Retina (tissue), 1 donor: ENCODE data around the gene TNFAIP2.
"Not testable (repeated sequence)": the region's sequence is repeated elsewhere in the genome, so short reads cannot be mapped to it uniquely, and the experiment has no call there.

ENCODE experiments used
- DNase-seq: peaks from one replicate; pipeline ENCODE4 v3.0.0-alpha.2; 2016

TNFAIP2 gene

DNA sequence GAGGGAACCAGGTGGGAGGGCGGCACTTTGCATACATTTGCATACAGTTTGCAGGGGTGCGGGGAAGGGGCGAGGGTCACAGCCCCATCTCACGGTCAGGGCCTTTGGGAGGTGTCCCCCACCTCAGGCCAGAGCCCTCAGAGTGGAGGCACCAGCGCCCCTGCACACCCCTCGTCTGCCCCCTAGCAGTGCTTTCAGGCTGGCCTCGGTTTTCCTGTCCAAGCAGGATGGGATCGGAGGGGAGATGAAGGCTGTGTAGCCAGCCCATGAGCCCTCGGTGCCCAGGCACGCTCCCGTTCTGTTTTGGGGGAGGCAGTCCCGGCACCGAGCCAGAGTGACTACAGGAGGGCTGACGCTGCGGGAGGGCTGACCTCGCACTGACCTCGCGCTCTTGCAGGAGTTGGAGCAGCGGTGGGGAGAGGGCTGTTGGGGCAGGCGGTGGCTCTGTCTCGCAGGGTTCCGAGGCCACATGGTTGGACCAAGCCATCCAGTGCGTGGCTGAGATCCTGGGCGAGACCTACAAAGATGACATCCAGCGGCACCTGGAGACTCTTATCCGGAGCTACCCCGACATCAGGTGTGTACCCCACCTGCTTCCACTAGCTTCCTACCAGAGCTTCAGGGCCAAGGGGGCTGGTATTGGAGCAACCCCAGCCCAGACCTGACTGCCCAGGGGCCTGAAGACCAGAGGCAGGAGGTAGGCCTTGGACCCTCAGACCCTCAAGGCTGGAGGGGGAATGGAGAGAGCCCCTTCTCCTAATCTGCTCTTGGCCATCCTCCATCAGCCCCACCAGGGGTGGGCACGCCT, 15.1 kb upstream of the TNFAIP2 start:
- DNase-seq, result peak; percentile 38

DNA sequence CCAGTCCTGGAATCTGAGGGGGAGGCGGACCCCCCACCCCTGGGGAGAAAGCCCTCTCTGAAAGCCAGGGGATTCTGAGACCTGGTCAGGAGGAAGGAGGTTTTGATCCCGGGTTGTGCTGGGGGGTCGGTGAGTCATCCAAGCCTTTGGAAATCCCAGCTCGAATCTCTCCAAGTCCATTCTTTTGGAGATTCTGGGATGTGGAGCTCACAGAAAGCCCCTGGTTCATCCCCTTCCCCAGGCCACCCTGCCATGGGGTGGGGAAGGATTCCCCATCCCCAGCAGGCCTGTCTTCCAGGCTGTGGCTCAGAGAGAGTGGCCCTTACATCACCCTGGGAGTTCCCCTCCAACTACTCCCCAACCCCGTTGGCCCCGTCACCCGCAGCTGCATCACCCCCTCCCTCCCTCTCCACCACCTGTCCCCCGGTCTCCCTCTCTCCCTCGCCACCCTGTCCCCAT, 14.5 kb upstream of the TNFAIP2 start:
- DNase-seq, result no peak

DNA sequence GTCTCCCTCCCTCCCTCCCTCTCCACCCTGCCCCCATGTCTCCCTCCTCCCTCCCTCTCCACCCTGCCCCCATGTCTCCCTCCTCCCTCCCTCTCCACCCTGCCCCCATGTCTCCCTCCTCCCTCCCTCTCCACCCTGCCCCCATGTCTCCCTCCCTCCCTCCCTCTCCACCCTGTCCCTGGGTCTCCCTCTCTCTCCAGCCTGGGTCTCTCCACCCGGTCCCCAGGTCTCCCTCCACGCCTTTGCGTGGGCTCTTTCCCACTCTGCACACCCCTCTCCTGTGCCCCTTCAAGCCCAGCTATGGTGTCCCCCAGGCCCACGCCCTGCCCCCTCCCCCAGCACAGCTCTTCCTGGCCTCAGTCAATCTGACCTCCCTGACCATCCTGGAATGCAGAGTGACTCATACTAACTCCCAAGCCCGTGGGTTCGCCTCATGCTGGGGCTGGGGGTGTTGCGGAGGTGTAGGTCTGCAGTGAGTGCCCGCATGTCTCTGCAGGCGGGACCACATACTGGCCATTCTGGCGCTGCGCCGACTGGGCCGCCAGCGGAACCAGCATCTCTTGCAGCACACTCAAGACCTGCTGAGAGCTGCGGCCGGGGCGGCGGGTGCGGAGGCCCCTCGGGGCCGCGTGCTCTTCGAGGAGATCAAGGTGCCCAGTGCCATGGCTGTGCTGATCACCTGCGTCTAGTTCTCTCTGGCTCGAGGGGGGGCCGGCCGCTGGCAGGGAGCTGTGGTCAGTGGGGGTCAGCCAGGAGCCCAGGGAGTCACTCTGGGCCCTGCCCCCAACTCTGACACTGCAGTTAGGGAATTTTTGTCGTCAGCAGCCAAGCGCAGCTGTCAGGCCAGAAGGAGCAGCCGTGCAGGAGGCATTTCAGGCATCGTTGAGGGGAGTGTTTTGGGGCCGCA, 13.5 kb upstream of the TNFAIP2 start:
- DNase-seq, result peak; percentile 58

DNA sequence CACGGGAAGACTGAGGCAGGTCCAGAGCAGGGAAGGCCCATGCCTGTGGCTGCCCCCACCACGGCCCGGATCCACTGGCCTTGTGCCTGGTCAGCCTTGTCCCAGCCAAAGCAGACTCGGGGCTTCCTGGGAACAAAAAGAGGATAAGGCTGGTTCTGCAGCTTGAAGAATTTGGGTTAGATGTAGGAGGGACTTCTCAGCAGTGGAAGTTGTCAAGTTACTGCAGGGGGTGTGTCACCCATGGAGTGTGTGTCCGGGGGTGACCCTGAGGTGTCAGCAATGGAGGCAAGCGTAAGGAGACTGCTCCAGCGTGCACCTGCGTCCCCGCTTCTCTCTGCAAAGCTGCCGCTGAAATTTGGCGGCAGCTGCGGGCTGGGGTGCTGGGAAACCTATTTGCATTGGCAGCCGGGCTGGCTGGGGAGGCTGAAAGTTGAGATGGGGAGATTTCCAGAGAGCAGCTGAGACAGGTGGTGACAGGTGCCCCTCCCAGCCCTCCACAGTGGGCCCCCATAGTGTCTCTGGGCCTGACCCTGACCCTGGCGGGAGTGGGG, 12.5 kb upstream of the TNFAIP2 start:
- DNase-seq, result no peak

DNA sequence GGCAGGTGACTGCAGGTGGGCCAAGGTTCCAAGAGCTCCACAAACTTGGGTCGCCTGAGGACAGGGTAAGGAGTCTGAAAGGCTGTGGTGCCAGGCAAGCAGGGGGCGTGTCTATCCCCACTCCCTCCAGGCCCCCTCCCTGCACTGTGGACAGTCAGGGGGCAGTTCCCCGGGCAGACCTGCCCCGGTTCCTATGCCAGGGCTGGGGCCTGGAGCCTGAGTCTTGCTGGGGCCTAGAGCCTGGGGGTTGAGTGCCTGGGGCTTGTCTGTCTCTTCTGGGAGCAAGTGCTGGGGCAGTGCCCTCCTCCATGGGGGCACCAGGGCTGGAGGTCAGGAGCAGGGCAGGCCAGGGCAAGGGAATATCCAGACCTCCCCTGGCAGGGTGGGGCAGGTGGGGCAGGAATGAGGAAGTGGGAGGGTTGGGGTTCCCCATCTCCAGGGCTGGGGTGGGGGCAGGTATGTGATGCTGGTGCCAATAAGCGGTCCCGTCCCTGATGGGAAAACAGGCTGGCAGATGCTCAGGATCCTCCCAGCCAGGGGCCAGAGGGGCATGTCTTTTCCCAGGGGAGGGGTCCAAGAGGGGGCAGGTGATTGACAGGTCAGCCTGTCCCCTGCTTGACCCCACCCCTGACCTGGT, 11.9 kb upstream of the TNFAIP2 start:
- no peak for DNase-seq

DNA sequence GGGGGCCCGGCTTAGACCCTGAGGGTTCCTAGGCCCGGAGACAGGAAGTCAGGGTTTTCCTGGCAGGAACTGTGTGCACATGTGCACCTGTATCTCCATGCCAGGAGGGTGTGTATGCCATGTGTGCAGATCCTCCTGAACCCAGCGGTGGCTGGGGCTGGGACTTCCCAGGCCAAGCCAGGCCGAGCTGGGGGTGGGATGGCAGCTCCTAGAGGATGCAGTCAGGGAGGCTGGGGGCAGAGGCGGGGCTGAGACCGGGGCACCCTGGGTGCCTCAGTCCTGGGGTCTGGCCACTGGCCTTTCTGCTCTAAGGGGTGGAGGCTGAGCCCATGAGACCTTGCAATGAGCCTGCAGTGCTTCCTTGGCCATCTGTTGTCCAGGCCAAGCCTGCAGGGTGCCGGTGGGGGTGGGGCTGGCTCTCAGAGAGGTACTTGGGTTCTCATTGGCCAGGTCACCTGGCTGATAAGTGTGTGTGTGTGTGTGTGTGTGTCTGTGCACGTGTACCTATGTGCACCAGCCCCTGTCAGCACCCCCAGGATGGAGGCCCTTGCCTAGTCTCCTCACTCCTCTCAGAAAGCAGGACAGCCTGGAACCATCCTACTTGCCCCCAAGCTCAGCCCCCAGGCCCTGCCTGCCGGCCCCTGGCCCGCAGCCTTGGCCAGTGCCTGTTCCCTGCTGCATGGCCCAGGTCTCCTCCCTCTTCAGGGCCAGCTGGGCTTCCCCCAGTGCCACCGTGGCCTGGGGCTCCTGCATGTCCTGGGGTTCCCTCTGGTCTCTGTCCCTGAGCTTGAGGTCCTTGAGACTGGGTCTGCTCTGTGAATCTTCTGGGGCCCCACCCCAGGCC, 10.6 kb upstream of the TNFAIP2 start:
- DNase-seq, result no peak

DNA sequence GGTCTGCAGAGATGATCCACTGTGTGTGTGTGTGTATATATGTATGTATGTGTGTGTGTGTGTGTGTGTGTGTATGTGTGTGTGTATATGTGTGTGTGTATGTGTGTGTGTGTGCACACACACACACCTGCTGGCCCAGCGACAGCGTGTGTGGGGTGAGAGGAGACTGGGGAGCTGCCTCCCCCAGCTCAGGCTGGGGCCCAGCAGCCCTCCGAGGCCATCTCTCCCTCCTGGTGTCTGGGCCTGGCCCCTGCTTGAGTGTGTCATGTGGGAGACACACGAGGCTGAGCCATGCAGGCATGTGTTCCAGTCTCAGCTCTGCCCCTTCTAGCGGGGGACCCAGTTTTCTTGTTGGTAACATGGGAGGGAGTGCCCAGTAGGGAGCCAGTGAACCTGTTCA, 10.0 kb upstream of the TNFAIP2 start:
- no peak for DNase-seq

DNA sequence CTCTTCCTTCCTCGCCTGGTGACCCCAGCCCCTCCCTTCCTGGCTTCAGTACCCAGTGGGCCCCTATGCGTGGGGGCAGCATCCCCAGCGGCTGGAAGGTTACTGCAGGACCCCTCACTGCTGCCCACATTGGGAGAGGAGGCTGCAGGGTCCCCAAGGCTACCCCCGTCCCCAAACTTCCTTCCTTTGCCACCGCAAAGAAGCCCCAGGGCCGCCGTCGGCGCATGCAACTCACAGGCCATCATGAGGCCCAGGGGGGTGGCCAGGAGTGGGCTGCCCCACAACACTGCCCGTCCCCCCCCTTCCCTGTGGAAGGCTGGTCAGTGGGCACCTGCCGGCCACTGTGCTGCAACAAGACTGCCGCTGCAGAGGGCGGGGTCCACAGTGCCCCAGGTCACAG, 9.5 kb upstream of the TNFAIP2 start:
- DNase-seq, result no peak

DNA sequence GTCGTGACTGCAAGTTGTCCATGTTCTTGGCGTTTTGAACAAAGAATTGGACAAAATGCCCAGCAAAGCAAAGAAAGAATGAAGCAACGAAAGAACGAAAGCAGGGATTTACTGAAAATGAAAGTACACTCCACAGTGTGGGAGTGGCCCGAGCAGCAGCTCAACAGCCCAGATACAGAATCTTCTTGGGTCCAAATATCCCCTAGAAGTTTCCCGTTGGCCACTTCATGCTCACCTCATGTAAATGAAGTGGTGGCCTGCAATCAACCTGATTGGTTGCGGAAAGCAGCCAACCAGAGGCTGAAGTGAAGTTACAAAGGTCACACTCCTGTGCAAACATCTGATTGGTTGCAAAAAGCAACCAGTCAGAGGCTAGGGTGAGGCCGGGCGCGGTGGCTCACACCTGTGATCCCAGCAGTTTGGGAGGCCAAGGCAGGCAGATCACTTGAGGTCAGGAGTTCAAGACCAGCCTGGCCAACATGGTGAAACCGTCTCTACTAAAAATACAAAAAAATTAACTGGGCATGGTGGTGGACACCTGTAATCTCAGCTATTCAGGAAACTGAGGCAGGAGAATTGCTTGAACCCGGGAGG, 8.1 kb upstream of the TNFAIP2 start:
- not testable (repeated sequence) for DNase-seq

DNA sequence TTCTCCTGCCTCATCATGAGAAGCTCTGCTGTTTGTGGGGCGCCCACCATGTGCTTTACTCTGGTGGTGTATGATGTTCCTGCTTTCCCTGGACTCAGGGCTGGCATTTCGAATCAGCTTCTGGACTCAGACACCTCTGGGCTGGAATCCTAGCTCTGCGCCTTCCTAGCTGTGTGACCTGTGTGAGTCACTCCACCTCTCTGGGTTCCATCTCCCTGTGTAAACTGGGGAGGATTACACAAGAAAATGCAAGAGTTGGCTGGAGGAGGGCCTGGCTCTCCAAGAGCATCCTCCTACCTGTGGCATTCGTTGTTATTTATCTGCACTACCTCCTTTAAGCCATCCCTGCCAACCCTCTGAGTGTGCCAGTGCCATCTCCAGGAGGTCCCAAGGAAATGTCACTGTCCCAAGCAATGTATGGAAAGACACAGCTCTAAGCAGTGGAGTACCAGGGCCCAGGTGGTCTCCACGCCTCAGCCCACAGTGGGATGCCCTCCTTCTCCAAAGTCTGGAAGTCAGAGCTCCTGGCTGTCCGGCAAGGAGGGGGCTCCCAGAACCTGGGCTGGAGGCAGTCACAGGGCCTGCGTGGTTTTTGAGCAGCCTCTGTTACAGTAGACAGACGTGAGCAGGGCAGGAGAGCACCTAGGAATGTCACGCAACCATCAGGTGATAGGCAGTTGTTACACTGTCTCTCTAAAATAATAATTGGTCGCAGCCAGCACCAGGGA, 7.3 kb upstream of the TNFAIP2 start:
- no peak for DNase-seq

DNA sequence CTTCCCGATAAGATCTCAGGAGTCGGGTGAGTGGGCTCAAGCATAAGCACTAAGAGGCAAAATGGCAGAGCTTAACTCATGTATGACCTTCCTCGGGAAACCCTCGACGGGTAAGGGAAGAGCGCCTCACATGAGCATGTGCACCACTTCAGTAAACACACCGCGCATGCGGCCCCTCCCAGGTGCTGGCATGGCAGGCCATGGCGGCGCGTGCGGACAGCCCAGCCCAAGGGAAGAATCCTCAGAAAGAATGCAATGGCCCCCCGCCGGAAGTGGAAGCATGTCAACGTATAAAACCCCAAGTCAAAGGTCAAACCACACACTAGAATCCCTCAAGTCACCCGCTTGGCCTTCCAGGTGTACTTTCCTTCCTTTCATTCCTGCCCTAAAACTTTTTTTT, 6.6 kb upstream of the TNFAIP2 start:
- no peak for DNase-seq

DNA sequence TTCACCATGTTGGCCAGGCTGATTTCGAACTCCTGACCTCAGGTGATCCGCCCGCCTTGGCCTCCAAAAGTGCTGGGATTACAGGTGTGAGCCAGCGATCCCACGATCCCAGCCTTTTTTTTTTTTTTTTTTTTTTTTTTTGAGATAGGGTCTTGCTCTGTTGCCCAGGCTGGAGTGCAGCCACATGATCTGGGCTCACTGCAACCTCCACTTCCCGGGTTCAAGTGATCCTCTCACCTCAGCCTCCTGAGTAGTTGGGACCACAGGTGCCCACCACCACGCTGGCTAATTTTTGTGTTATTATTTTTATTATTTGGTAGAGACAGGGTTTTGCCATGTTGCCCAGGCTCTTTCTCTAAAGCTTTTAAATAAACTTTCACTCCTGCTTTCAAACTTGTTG, 5.8 kb upstream of the TNFAIP2 start:
- DNase-seq, result not testable (repeated sequence)

DNA sequence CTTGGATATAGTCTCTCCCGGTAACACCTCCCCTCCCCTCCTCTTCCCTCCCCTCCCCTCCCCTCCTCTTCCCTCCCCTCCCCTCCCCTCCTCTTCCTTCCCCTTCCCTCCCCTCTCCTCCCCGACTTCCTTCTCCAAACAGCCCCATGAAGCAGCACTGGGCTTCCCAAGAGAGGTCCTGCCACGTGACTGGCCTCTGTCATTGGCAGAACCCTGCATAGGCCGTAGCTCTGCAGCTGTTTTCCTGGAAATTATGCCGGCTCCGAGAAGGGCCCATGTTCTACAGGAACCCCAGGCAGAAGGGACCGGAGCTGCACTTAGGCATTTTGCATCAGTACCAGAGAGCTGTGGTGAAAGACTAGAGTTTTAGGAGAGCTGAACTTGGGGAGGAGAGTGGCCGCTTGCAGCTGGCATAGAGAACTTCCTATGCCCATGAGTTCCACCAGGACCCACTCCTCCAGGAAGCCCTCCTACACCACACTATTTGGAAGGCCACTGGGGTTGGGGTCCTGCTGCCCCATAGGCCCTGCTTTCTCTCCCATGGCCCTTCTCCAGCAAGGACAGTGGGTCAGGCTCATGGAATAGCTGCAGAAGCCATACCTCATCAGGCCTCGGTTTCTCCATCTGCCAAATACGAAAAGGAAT, 5.1 kb upstream of the TNFAIP2 start:
- DNase-seq, result no peak

DNA sequence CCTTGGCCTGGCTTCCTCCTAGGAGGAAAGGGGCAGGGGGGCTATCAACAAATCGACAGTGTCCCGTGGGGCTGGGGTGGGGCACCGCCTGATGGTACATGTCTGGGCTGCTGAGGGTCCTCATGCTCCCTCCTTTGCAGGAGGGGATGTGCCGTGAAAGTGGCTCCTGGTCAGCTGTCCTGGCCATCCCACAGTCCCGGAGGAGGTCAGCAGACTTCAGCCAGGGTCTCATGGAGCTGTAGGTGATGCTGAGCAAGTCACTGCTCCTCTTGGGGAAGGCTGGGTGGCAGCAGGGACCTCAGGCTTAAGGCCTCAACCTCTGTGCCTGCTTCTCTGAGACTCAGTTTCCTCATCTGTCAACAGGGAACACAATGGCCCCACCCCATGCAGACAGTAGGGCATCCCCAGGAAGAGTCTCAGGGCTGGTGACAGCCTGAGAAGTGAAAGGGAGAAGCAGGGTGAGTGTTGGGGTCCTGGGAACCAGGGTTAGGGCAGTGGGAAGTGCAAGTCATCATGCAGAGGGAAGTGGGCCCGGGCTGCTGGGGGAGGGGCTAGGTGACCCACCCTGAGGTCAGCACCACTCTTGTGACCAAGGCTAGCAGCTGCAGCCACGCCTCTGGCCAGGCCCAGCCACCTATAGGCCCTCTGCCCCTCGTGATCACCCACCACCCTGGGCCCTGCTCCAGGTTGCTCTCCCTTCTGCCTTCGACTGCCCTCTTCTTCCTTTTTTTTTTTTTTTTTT, 4.4 kb upstream of the TNFAIP2 start:
- no peak for DNase-seq

DNA sequence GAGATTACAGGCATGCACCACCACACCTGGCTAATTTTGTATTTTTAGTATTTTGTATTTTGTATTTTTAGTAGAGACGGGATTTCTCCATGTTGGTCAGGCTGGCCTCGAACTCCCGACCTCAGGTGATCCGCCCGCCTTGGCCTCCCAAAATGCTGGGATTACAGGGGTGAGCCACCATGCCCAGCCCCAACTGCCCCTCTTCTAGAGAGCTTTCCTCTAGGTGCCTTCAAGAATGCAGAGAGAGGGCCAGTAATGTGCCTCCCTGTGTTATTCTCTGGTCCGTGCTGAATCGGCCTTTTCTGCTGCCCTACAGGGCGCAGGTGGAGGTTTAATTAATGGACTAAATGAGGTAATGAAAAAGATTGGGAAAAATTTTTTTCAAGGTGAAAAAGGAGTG, 3.7 kb upstream of the TNFAIP2 start:
- DNase-seq, result not testable (repeated sequence)

DNA sequence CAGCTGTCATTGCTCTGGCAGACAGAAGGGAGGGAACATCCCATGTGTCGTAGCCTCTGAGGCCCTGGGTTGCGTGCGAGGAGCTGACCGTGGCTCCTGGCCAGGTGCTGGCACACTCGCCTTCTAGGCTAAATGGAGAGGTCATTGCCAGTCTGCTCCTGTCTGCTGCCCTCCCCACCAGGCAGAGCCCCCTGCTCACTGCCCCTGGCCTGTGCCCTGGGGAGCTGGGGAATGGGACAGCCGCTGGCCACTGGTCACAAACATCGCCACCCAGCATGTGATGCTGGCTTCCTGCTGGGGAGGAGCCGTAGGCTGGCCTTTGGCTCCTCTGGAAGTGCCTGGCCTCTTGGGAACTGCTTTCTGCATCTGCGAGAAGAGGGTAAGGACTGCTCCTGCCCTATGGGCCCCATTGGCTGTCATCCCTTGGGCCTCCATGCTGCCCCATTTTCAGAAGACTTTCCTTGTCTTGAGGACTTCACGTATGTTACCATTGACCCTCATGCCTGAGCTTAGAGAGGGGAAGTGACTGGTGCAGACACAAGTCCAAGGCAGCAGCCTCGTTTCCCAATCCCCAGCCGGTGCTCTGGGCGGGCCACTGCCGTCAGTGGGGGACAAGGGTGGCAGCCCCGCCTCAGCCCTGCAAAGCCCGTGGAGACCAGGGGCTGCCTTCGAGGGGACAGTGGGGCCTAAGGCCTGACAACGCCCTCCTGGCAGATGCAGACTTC, 2.0 kb upstream of the TNFAIP2 start:
- DNase-seq, result no peak

DNA sequence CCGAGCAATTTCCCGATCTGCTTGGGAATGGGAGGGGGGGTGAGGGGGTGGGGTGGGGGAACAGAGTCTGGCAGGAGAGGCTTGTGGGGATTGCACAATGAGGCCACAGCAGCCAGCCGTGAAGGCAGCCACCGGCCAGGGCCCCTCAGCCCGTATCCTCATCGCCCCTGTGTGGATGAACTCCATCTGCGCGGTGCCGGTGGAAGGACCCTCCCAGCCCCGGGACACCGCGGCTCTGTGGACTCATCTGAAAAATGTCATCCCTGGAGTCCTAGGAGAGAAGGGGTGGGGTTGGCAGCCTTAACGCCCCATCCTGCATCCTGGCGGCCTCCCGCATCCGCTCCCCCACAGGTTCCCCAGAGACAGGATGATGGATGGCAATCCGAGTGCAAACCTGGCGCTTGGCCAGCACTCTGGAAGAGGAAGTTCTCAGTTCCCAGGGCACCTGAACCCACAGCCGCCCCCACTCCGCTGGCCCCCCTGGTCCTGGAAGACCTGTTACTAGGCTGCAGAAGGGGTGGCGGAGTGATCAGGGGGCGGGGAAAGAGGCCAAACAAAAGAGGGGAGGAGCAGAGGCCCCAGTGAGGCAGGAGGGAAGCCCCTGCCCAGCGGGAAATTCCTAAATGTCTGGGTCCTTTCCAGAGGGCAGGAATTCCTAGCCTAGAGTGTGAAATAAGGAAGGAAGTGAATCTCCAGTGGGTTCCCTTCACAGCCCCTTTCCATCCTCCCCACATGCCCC, 1.2 kb upstream of the TNFAIP2 start:
- DNase-seq, result peak; percentile 76

DNA sequence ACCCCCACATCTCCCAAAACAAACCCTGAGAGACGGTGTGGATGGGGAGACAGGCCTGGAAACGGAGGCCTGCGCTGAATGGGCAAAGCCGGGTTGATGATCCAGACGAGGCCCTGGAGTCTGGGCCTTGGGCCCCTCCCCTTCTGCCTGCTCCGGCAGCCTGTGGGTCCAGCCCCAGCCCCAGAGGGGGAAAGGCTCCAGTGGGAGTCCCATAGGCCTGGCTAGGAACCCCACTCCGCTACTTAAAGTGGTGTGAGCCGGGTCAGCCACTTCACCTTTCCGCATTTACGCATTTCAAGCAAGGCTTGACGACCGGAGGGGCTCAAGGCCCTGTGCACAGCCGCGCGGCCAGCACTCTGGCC, 695 bp upstream of the TNFAIP2 start:
- DNase-seq, result no peak
